H9 (cell line): ENCODE data around the gene PLAC9. TPM values are rescaled to one million over a fixed set of nuclear protein-coding genes. Genes with fewer than 3 reads are reported as not detected.
A peak's percentile ranks its signal among the peaks of the same experiment; 100 is the strongest.

ENCODE experiments used
- DNase-seq: peaks from one replicate; pipeline ENCODE4 v3.0.0-alpha.2; 2017
- H2AFZ ChIP-seq: one replicate; pipeline ENCODE4 v1.6.1; 2013; ENCODE audit warnings: mild to moderate bottlenecking, low read length, control low read depth, moderate library complexity
- H2AK5ac ChIP-seq: 2 replicates; pipeline ENCODE4 v1.6.1; 2013; ENCODE audit warnings: low read length, control low read depth, mixed read lengths; ENCODE audit not compliant: insufficient read length
- H2BK120ac ChIP-seq: one replicate; pipeline ENCODE4 v1.6.1; 2013; ENCODE audit warnings: low read depth, mild to moderate bottlenecking, low read length, control low read depth, inconsistent platforms; ENCODE audit not compliant: poor library complexity, severe bottlenecking
- H2BK12ac ChIP-seq: 2 replicates; pipeline ENCODE4 v1.6.1; 2013; ENCODE audit warnings: low read length, control low read depth, mixed read lengths, low read depth; ENCODE audit not compliant: insufficient read length
- H2BK15ac ChIP-seq: 2 replicates; pipeline ENCODE4 v1.6.1; 2013; ENCODE audit warnings: low read depth, low read length, control low read depth
- H2BK20ac ChIP-seq: one replicate; pipeline ENCODE4 v1.6.1; 2013; ENCODE audit warnings: low read depth, mild to moderate bottlenecking, low read length, control low read depth, inconsistent platforms; ENCODE audit not compliant: poor library complexity, severe bottlenecking
- H2BK5ac ChIP-seq: 2 replicates; pipeline ENCODE4 v1.6.1; 2013; ENCODE audit warnings: low read length, control low read depth, mixed read lengths; ENCODE audit not compliant: insufficient read length
- H3K14ac ChIP-seq: 2 replicates; pipeline ENCODE4 v1.6.1; 2013; ENCODE audit warnings: low read length, control low read depth; ENCODE audit not compliant: insufficient read depth
- H3K18ac ChIP-seq: 2 replicates; pipeline ENCODE4 v1.6.1; 2013; ENCODE audit warnings: low read depth, mild to moderate bottlenecking, mixed read lengths, low read length, control low read depth; ENCODE audit not compliant: insufficient read length
- H3K23ac ChIP-seq: 2 replicates; pipeline ENCODE4 v1.6.1; 2013; ENCODE audit warnings: low read length, control low read depth, mixed read lengths, low read depth; ENCODE audit not compliant: insufficient read length
- H3K23me2 ChIP-seq: 2 replicates; pipeline ENCODE4 v1.6.1; 2013; ENCODE audit warnings: low read depth, mild to moderate bottlenecking, mixed read lengths, low read length, control low read depth; ENCODE audit not compliant: insufficient read length, poor library complexity, severe bottlenecking
- H3K27ac ChIP-seq: 2 replicates; pipeline ENCODE4 v1.5.1; 2013; ENCODE audit warnings: low read length, control low read depth, mixed read lengths, low read depth; ENCODE audit not compliant: insufficient read length
- H3K27me3 ChIP-seq: 2 replicates; pipeline ENCODE4 v1.6.1; 2013; ENCODE audit warnings: low read length, control low read depth, inconsistent platforms; ENCODE audit not compliant: insufficient read depth
- H3K4ac ChIP-seq: 2 replicates; pipeline ENCODE4 v1.6.1; 2013; ENCODE audit warnings: low read depth, mild to moderate bottlenecking, control low read depth, inconsistent platforms, low read length, moderate library complexity
- H3K4me1 ChIP-seq: 2 replicates; pipeline ENCODE4 v1.6.1; 2013; ENCODE audit warnings: low read length, control low read depth, inconsistent platforms; ENCODE audit not compliant: insufficient read depth
- H3K4me2 ChIP-seq: 2 replicates; pipeline ENCODE4 v1.6.1; 2013; ENCODE audit warnings: low read length, control low read depth, mixed read lengths; ENCODE audit not compliant: insufficient read length, insufficient read depth
- H3K56ac ChIP-seq: 2 replicates; pipeline ENCODE4 v1.6.1; 2013; ENCODE audit warnings: low read depth, mild to moderate bottlenecking, mixed read lengths, low read length, control low read depth; ENCODE audit not compliant: insufficient read length
- H3K79me1 ChIP-seq: 2 replicates; pipeline ENCODE4 v1.6.1; 2013; ENCODE audit warnings: low read depth, mild to moderate bottlenecking, moderate library complexity, low read length, control low read depth, inconsistent platforms; ENCODE audit not compliant: insufficient read depth, poor library complexity, severe bottlenecking
- H3K79me2 ChIP-seq: 2 replicates; pipeline ENCODE4 v1.6.1; 2013; ENCODE audit warnings: low read length, control low read depth, inconsistent platforms; ENCODE audit not compliant: insufficient read depth
- H3K9ac ChIP-seq: 2 replicates; pipeline ENCODE4 v1.6.1; 2013; ENCODE audit warnings: low read length, control low read depth, mixed read lengths; ENCODE audit not compliant: insufficient read length; ENCODE audit errors: extremely low read depth
- H3K9me3 ChIP-seq: one replicate; pipeline ENCODE4 v1.6.1; 2013; ENCODE audit warnings: low read depth, low read length, inconsistent platforms; ENCODE audit not compliant: control insufficient read depth
- H3T11ph ChIP-seq: one replicate; pipeline ENCODE4 v1.6.1; 2013; ENCODE audit warnings: mild to moderate bottlenecking, low read length, control low read depth, inconsistent platforms
- H4K20me1 ChIP-seq: one replicate; pipeline ENCODE4 v1.6.1; 2013; ENCODE audit not compliant: control insufficient read depth, insufficient read length, insufficient read depth
- H4K5ac ChIP-seq: 2 replicates; pipeline ENCODE4 v1.6.1; 2013; ENCODE audit warnings: low read depth, mild to moderate bottlenecking, mixed read lengths, low read length, control low read depth; ENCODE audit not compliant: insufficient read length
- H4K8ac ChIP-seq: replicated peaks from 2 replicates; pipeline ENCODE4 v1.6.1; 2013; ENCODE audit warnings: low read length, control low read depth, mixed read lengths, low read depth; ENCODE audit not compliant: insufficient read length
- H4K91ac ChIP-seq: 2 replicates; pipeline ENCODE4 v1.6.1; 2013; ENCODE audit warnings: low read depth, mild to moderate bottlenecking, moderate library complexity, mixed read lengths, low read length, control low read depth; ENCODE audit not compliant: insufficient read length
- H3K27ac Mint-ChIP-seq, 3 experiments: 2 replicates in 2 of 3; 3 replicates in 1 of 3; pipeline ENCODE4 v1.8.0; 2020 to 2021; ENCODE audit warnings: mixed read lengths in 3 of 3, mild to moderate bottlenecking in 1 of 3, moderate library complexity in 1 of 3
- H3K27me3 Mint-ChIP-seq: 2 replicates; pipeline ENCODE4 v1.8.0; 2021; ENCODE audit warnings: low read depth, mild to moderate bottlenecking, moderate library complexity, mixed read lengths
- H3K36me3 Mint-ChIP-seq, 3 experiments: 2 replicates in 2 of 3; 3 replicates in 1 of 3; pipeline ENCODE4 v1.8.0; 2020 to 2021; ENCODE audit warnings: low read depth in 3 of 3, mixed read lengths in 3 of 3; ENCODE audit not compliant: insufficient read depth in 1 of 3
- H3K4me1 Mint-ChIP-seq, 2 experiments: 2 replicates each; pipeline ENCODE4 v1.8.0; 2020; ENCODE audit warnings: mixed read lengths in 2 of 2
- H3K4me3 Mint-ChIP-seq, 2 experiments: 2 replicates in 1 of 2; 3 replicates in 1 of 2; pipeline ENCODE4 v1.8.0; 2020 to 2021; ENCODE audit warnings: mild to moderate bottlenecking in 2 of 2, mixed read lengths in 2 of 2, moderate library complexity in 1 of 2
- H3K9me3 Mint-ChIP-seq, 2 experiments: 2 replicates in 1 of 2; 3 replicates in 1 of 2; pipeline ENCODE4 v1.8.0; 2020; ENCODE audit warnings: mild to moderate bottlenecking in 2 of 2, mixed read lengths in 2 of 2, moderate library complexity in 1 of 2
- WGBS: extraction: QIAGEN DNeasy Blood & Tissue Kit; methylation state at CpG from one replicate; pipeline ENCODE4 v1.1.7; 2013; ENCODE audit warnings: missing lambda C conversion rate, low lambda C conversion rate, mixed read lengths; ENCODE audit not compliant: insufficient read length; ENCODE audit errors: extremely low coverage; 5-methylcytosine and 5-hydroxymethylcytosine counted together
- total RNA-seq: library from RNA; stranded (reverse); gene quantifications from 2 replicates; pipeline ENCODE4 v1.2.1, GENCODE V29; 2021
- TF ChIP-seq, protein P1 (sequence below): fragments of 200-600 bp; sonication (generic); conservative IDR thresholded peaks from 3 replicates; pipeline ENCODE4 v1.8.0; 2021; ENCODE audit warnings: antibody characterized with exemption, mild to moderate bottlenecking

Gene PLAC9
- total RNA-seq, 1 experiment from 2014 or later: 4.3 TPM

DNA sequence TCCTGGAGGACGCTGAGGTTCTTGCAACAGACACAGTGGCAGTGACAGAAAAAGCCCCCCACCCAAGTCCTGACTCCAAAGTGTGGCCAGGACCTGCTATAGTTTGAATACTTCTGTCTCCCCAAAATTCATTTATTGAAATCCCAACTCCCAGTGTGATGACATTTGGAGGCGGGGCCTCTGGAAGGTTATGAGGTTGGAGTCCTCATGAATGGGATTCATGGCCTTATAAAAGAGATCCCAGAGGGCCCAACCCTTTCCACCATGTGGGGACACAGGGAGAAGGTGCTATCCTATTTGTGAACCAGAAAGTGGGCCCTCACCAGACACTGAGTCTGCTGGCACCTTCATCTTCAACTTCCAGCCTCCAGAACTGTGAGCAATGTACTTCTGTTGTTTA, 54.5 kb downstream of the PLAC9 start:
- no peak overlapping the region for H2BK20ac ChIP-seq

More for the DNA sequence above, 54.5 kb downstream of the PLAC9 start:
- peaks cover 3% of the 10 kb centered on the region; the same call in 1 of the 2 replicates for H3K79me2 ChIP-seq
- no peak overlapping the region for H3K9ac ChIP-seq
- no peak overlapping the region for H2BK120ac ChIP-seq
- no peak overlapping the region for H3K4me2 ChIP-seq
- Mint-ChIP-seq H3K9me3 (no peaks in the 10 kb centered on the region), H3K27ac (0 out of 7 replicates have a peak overlapping the region, but pooled peaks of 1 of the 3 experiments have one; percentile 10), H3K4me1 (peaks cover 7 to 31% of the 10 kb centered on the region in 2 experiments), H3K36me3 (peaks cover 0 to 2% (median 2%) of the 10 kb centered on the region in 3 experiments; a peak in 3 of 7 replicates), H3K27me3 (no peaks in the 10 kb centered on the region), H3K4me3 (no peak overlapping the region)
- no peak overlapping the region for H2BK5ac ChIP-seq
- no peak overlapping the region for H3K4ac ChIP-seq
- H3K27ac ChIP-seq: no peak overlapping the region
- no peaks in the 10 kb centered on the region for H3K27me3 ChIP-seq
- H2BK15ac ChIP-seq: no peak overlapping the region
- no peak overlapping the region for H3K56ac ChIP-seq
- H3K18ac ChIP-seq: no peak overlapping the region
- no CpG with 5 or more reads among the region's 2 CpGs for WGBS
- no peaks in the 10 kb centered on the region for H4K20me1 ChIP-seq
- no peak overlapping the region for H4K8ac ChIP-seq
- H2AK5ac ChIP-seq: no peak overlapping the region
- H3K14ac ChIP-seq: no peak overlapping the region
- no peaks in the 10 kb centered on the region for H3K9me3 ChIP-seq
- no peak overlapping the region for H2BK12ac ChIP-seq
- H3T11ph ChIP-seq: no peak overlapping the region
- no peak overlapping the region for H4K91ac ChIP-seq
- no peaks in the 10 kb centered on the region for H3K23me2 ChIP-seq
- peaks cover 3% of the 10 kb centered on the region for H3K79me1 ChIP-seq
- TF ChIP-seq, protein P1, sequence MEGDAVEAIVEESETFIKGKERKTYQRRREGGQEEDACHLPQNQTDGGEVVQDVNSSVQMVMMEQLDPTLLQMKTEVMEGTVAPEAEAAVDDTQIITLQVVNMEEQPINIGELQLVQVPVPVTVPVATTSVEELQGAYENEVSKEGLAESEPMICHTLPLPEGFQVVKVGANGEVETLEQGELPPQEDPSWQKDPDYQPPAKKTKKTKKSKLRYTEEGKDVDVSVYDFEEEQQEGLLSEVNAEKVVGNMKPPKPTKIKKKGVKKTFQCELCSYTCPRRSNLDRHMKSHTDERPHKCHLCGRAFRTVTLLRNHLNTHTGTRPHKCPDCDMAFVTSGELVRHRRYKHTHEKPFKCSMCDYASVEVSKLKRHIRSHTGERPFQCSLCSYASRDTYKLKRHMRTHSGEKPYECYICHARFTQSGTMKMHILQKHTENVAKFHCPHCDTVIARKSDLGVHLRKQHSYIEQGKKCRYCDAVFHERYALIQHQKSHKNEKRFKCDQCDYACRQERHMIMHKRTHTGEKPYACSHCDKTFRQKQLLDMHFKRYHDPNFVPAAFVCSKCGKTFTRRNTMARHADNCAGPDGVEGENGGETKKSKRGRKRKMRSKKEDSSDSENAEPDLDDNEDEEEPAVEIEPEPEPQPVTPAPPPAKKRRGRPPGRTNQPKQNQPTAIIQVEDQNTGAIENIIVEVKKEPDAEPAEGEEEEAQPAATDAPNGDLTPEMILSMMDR: no peak
- H4K5ac ChIP-seq: no peak overlapping the region
- no peak overlapping the region for H2AFZ ChIP-seq
- no peak for DNase-seq
- H3K4me1 ChIP-seq: 0 out of 2 replicates have a peak, but pooled peaks cover 2% of the 10 kb centered on the region
- H3K23ac ChIP-seq: no peak overlapping the region
